Immature natural killer cell (primary cell): ENCODE results near the gene PCGF2. TPM values are rescaled to one million over a fixed set of nuclear protein-coding genes. Genes with fewer than 3 reads are reported as not detected.
A peak's percentile ranks its signal among the peaks of the same experiment; 100 is the strongest.

Experiments used
- DNase-seq, 3 donors: peaks; one replicate each; pipeline ENCODE4 v3.0.0; 2022; ENCODE audit warnings: mixed read lengths in 1 of 3
- H3K27ac Mint-ChIP-seq, 6 donors: one replicate each; pipeline ENCODE4 v1.8.0; 2020; ENCODE audit warnings: mixed read lengths in 6 of 6, mild to moderate bottlenecking in 5 of 6, inconsistent platforms in 4 of 6, moderate library complexity in 3 of 6
- H3K27me3 Mint-ChIP-seq, 3 donors: one replicate each; pipeline ENCODE4 v1.8.0; 2020 to 2021; ENCODE audit warnings: low read depth in 3 of 3, mild to moderate bottlenecking in 3 of 3, mixed read lengths in 3 of 3, moderate library complexity in 3 of 3, inconsistent platforms in 1 of 3
- H3K36me3 Mint-ChIP-seq, 3 donors: one replicate each; pipeline ENCODE4 v1.8.0; 2020; ENCODE audit warnings: mixed read lengths in 3 of 3, inconsistent platforms in 2 of 3, mild to moderate bottlenecking in 2 of 3
- H3K4me1 Mint-ChIP-seq, 2 donors: one replicate each; pipeline ENCODE4 v1.8.0; 2020; ENCODE audit warnings: inconsistent platforms in 2 of 2, mild to moderate bottlenecking in 2 of 2, mixed read lengths in 2 of 2, moderate library complexity in 1 of 2
- H3K4me3 Mint-ChIP-seq, 5 donors: one replicate each; pipeline ENCODE4 v1.8.0; 2020; ENCODE audit warnings: mild to moderate bottlenecking in 5 of 5, mixed read lengths in 5 of 5, inconsistent platforms in 3 of 5, moderate library complexity in 3 of 5
- H3K9me3 Mint-ChIP-seq, 6 donors: one replicate each; pipeline ENCODE4 v1.8.0; 2020; ENCODE audit warnings: mild to moderate bottlenecking in 6 of 6, mixed read lengths in 6 of 6, inconsistent platforms in 4 of 6, moderate library complexity in 3 of 6
- polyA plus RNA-seq, 3 donors: library from polyadenylated mRNA; unstranded; fragments of 300-500 nt; fragmentation: Illumina TruSeq; gene quantifications; one replicate each; pipeline ENCODE4 v1.2.3, GENCODE V29; 2021

The PCGF2 gene
- polyA plus RNA-seq, 3 donors from 2014 or later: not detected

- no peaks in the 10 kb centered on the region for H3K9me3 Mint-ChIP-seq
Observed at GRCh38 chr17:38773258-38773657, 25.1 kb upstream of the PCGF2 start.

GRCh38 chr17:38768417-38768816, 20.3 kb upstream of the PCGF2 start:
- no peak overlapping the region for H3K27ac Mint-ChIP-seq
- H3K4me1 Mint-ChIP-seq: peaks cover 0 to 4% of the 10 kb centered on the region in 2 donors
- no peaks in the 10 kb centered on the region for H3K9me3 Mint-ChIP-seq
- DNase-seq: no peak
- no peak overlapping the region for H3K4me3 Mint-ChIP-seq
- peaks cover 13 to 49% (median 15%) of the 10 kb centered on the region in 3 donors for H3K36me3 Mint-ChIP-seq
- H3K27me3 Mint-ChIP-seq: no peaks in the 10 kb centered on the region

More at GRCh38 chr17:38773258-38773657, 25.1 kb upstream of the PCGF2 start:
- DNase-seq: no peak
- Mint-ChIP-seq H3K4me3 (no peak overlapping the region), H3K36me3 (peaks cover 14 to 48% (median 17%) of the 10 kb centered on the region in 3 donors), H3K27me3 (no peaks in the 10 kb centered on the region), H3K27ac (peak overlapping the region in 2 of 6 donors; percentile 14 to 49), H3K4me1 (no peaks in the 10 kb centered on the region)

- Mint-ChIP-seq H3K27me3 (no peaks in the 10 kb centered on the region), H3K4me1 (peaks cover under 1 to 9% of the 10 kb centered on the region in 2 donors), H3K27ac (peak overlapping the region in 3 of 6 donors; percentile 36 to 62 (median 46)), H3K4me3 (no peak overlapping the region), H3K9me3 (no peaks in the 10 kb centered on the region), H3K36me3 (peaks cover 9 to 56% (median 19%) of the 10 kb centered on the region in 3 donors)
- no peak for DNase-seq
Observed at GRCh38 chr17:38766341-38766740, 18.2 kb upstream of the PCGF2 start.

DNA sequence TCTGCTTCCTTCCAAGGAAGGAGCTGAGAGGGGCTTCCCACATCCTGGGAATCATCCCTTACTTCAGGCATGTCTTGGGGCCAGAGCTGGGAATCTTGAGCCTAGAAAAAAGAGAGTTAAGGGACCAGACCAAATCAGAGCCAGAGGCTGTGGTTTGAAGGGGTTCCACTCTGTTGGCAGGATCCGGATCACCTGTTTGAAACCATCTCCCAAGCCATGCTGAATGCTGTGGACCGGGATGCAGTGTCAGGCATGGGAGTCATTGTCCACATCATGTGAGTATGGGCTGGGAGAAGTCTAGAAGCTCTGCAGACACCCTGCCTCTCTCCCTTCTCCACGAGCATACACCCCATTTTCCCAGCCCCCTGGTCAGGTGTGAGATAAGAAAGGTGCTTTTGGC, 14.1 kb upstream of the PCGF2 start:
- Mint-ChIP-seq H3K27ac (peak overlapping the region in 3 of 6 donors; percentile 50 to 79 (median 56)), H3K4me3 (no peak overlapping the region), H3K27me3 (no peaks in the 10 kb centered on the region), H3K4me1 (peaks cover 3 to 12% of the 10 kb centered on the region in 2 donors), H3K9me3 (no peaks in the 10 kb centered on the region), H3K36me3 (peaks cover 4 to 54% (median 22%) of the 10 kb centered on the region in 3 donors)
- no peak for DNase-seq

DNA sequence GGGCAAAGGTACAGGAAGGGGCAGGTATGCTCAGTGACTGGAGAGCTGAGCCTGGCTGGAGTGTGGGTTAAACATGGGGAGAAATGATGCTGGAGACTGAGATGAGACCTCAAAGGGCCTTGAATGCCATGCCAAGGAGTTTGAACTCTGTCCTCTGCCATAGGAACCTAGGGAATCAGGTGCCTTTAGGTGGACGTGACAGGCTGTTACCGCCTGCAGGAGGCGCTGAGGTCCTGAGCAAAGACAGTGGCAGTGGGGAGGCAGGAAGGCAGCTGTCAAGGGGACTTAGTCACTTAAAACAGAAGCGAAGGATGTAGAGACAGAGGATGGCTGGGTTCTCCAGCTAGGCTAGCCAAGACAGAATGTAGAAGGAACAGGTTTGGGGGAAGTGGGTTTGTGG, 13.5 kb upstream of the PCGF2 start:
- Mint-ChIP-seq H3K9me3 (no peaks in the 10 kb centered on the region), H3K4me1 (peaks cover 3 to 12% of the 10 kb centered on the region in 2 donors), H3K36me3 (peaks cover 4 to 48% (median 22%) of the 10 kb centered on the region in 3 donors), H3K4me3 (no peak overlapping the region), H3K27ac (peak overlapping the region in 4 of 6 donors; percentile 17 to 79 (median 40)), H3K27me3 (no peaks in the 10 kb centered on the region)
- DNase-seq: peak in 1 of 3 donors; percentile 16

DNA sequence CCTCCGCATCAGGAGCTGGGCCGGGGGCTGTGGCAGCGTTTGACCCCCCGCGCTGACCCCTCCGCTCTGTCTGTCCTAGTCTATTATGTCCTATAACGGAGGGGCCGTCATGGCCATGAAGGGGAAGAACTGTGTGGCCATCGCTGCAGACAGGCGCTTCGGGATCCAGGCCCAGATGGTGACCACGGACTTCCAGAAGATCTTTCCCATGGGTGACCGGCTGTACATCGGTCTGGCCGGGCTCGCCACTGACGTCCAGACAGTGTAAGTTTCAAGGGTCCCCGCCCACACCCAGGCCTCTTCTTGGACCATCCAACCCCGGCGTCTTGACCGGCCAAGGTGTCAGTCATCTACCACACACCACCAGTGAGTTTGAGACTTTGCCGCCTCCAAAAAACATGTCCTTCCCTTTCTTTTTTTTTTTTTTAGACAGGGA, 5.0 kb upstream of the PCGF2 start:
- Mint-ChIP-seq H3K4me3 (peak overlapping the region; percentile 97 to 100 (median 98)), H3K27me3 (peaks cover 28 to 37% (median 34%) of the 10 kb centered on the region in 3 donors), H3K36me3 (peaks cover 4 to 15% (median 7%) of the 10 kb centered on the region in 3 donors), H3K9me3 (peaks cover 0 to 3% (median 0%) of the 10 kb centered on the region in 6 donors), H3K27ac (peak overlapping the region; percentile 70 to 98 (median 82)), H3K4me1 (peaks cover 55 to 56% of the 10 kb centered on the region in 2 donors)
- no peak for DNase-seq

DNA sequence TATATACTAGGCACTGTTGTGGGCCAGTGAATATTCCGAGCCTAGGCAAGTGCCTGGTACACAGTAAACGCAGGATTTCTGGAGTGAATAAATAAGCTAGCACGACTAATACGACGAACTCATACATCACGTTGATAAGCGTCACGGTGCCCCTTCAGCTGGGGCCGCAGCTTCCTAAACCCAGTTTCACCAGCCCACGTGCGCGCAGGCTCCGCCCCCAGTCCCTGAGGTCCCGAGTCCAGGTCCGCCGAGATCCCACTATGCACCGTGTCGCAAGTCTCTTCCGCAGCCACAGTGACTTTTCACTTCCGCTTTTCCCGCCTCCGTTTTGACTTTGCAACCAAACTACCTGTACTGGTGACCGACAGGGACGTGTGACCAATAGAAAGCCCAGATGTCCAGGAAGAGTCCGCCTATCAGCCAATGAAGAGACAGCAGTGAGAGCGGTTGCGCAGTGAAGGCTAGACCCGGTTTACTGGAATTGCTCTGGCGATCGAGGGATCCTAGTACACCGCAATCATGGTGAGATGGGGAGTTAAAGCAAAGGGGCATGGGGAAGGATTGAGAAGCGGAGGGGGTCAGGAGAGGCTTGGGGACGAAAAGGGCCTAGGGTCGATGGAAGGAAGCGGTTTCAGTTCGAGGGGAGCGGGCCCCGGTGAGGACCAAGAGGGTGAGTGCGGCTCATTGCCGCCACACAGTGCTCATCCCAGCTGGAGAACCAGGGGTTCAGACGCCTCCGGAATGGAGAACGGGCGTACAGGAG, 4.4 kb upstream of the PCGF2 start, which contains the start of gene PSMB3:
Gene PSMB3, plus strand, starts transcription at position 434 of the 763 bp plus-strand sequence. Its CDS starts 86 bp downstream, at position 520.
- Mint-ChIP-seq H3K27me3 (peaks cover 28 to 39% (median 36%) of the 10 kb centered on the region in 3 donors), H3K4me3 (peak within 1 kb of the TSS; percentile 97 to 100 (median 98)), H3K9me3 (peaks cover 0 to 3% (median 0%) of the 10 kb centered on the region in 6 donors), H3K4me1 (peaks cover 55 to 58% of the 10 kb centered on the region in 2 donors), H3K36me3 (peaks cover 4 to 15% (median 7%) of the 10 kb centered on the region in 3 donors), H3K27ac (peak within 1 kb of the TSS; percentile 89 to 99 (median 97))
- peak; percentile 94 to 96 (median 95) for DNase-seq

DNA sequence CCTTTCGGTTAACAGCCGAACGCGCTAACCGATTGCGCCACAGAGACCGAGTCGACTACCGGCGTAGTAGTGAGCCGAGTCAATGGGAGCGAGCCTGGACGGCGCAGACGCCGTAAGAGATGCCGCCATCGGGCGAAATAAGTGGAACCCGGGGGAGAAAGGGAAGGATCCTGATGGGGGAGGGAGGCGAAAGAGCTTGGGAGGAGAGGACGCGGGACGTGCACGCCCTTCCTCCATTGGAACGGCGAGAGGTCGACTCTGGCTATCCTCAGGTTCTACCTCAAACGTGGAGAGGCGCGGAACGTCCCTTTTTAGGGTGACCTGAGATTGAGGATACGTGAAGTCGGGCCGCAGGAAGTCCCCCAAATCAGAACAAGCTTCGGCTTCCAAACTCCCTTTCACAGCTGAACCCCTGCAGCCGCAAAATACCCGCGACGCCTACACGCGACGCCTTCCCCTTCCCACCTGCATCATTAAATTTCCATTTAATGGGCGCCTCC, 3.7 kb upstream of the PCGF2 start:
- Mint-ChIP-seq H3K4me3 (peak overlapping the region; percentile 97 to 100 (median 98)), H3K4me1 (peaks cover 55 to 59% of the 10 kb centered on the region in 2 donors), H3K9me3 (peaks cover 0 to 3% (median 0%) of the 10 kb centered on the region in 6 donors), H3K27me3 (peaks cover 28 to 39% (median 36%) of the 10 kb centered on the region in 3 donors), H3K36me3 (peaks cover 4 to 15% (median 7%) of the 10 kb centered on the region in 3 donors), H3K27ac (peak overlapping the region; percentile 89 to 99 (median 97))
- DNase-seq: peak; percentile 81 to 87 (median 85)

- Mint-ChIP-seq H3K4me3 (peak overlapping the region; percentile 97 to 100 (median 98)), H3K4me1 (peaks cover 61 to 65% of the 10 kb centered on the region in 2 donors), H3K9me3 (peaks cover 0 to 3% (median 0%) of the 10 kb centered on the region in 6 donors), H3K27me3 (peaks cover 34 to 42% (median 42%) of the 10 kb centered on the region in 3 donors), H3K27ac (peak overlapping the region in 5 of 6 donors; percentile 89 to 99 (median 97)), H3K36me3 (peaks cover 4 to 14% (median 7%) of the 10 kb centered on the region in 3 donors)
- DNase-seq: no peak
Observed at GRCh38 chr17:38751144-38751807, 3.1 kb upstream of the PCGF2 start.

- H3K4me1 Mint-ChIP-seq: peaks cover 56 to 61% of the 10 kb centered on the region in 2 donors
- H3K9me3 Mint-ChIP-seq: peaks cover 0 to 3% (median 0%) of the 10 kb centered on the region in 6 donors
- peak overlapping the region in 2 of 6 donors; percentile 89 to 99 for H3K27ac Mint-ChIP-seq
Observed at GRCh38 chr17:38750312-38751121, 2.4 kb upstream of the PCGF2 start.

GRCh38 chr17:38750044-38750311, 1.8 kb upstream of the PCGF2 start:
- H3K27me3 Mint-ChIP-seq: peaks cover 39 to 52% (median 45%) of the 10 kb centered on the region in 3 donors
- H3K9me3 Mint-ChIP-seq: peaks cover 0 to 3% (median 0%) of the 10 kb centered on the region in 6 donors
- peaks cover 56 to 61% of the 10 kb centered on the region in 2 donors for H3K4me1 Mint-ChIP-seq
- H3K4me3 Mint-ChIP-seq: peak overlapping the region; percentile 19 to 99 (median 77)
- H3K36me3 Mint-ChIP-seq: peaks cover 0 to 7% (median 3%) of the 10 kb centered on the region in 3 donors
- H3K27ac Mint-ChIP-seq: no peak overlapping the region
- DNase-seq: no peak

More at GRCh38 chr17:38750312-38751121, 2.4 kb upstream of the PCGF2 start:
- DNase-seq: no peak
- H3K27me3 Mint-ChIP-seq: peaks cover 39 to 47% (median 44%) of the 10 kb centered on the region in 3 donors
- H3K4me3 Mint-ChIP-seq: peak overlapping the region; percentile 97 to 100 (median 98)
- H3K36me3 Mint-ChIP-seq: peaks cover 0 to 7% (median 3%) of the 10 kb centered on the region in 3 donors

GRCh38 chr17:38749223-38750043, 1.3 kb upstream of the PCGF2 start:
- Mint-ChIP-seq H3K27ac (peak overlapping the region in 1 of 6 donors; percentile 31), H3K4me3 (peak overlapping the region; percentile 33 to 99 (median 75)), H3K4me1 (peaks cover 52 to 58% of the 10 kb centered on the region in 2 donors), H3K36me3 (peaks cover 0 to 4% (median 3%) of the 10 kb centered on the region in 3 donors), H3K27me3 (peaks cover 42 to 57% (median 47%) of the 10 kb centered on the region in 3 donors), H3K9me3 (peaks cover 0 to 3% (median 0%) of the 10 kb centered on the region in 6 donors)
- no peak for DNase-seq
